GM19438 (cell line): Measurements from ENCODE around the gene STIL.

Experiments
- ATAC-seq: cut with Tn5 transposase; IDR thresholded peaks from one replicate; pipeline ENCODE4 v1.9.1; 2021; ENCODE audit warnings: low read depth; ENCODE audit not compliant: unreplicated experiment

STIL gene

DNA sequence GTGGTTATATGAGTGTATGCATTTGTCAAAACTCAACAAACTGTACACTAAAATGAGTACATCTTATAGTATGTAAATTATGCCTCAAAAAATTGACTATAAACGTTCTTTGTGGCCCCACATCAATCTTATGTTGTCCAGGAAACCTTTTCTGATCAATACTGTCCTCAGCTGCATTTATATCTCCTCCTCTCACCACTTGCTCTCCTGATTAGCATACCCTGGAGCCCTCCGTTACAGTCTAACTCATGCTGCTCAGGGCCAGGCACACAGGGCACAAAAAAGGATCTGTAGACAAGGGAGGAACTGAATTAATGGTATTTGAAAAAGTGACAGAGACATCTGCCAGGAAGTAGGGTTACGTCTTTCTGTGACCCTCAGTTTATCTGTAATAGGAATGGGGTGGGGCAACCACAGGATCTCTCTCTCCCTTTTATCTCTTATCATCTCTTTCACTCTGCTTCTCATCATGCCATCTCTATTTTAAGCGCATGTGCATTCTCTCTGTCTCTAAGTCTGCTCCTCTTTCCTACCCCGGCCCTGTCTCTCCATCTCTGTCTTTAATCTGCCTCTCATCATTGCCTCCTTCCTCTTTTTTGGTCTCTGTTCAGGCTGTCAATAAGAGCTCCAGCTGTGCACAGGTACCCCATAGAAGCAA, 74.9 kb downstream of the STIL start:
- no peak for ATAC-seq

DNA sequence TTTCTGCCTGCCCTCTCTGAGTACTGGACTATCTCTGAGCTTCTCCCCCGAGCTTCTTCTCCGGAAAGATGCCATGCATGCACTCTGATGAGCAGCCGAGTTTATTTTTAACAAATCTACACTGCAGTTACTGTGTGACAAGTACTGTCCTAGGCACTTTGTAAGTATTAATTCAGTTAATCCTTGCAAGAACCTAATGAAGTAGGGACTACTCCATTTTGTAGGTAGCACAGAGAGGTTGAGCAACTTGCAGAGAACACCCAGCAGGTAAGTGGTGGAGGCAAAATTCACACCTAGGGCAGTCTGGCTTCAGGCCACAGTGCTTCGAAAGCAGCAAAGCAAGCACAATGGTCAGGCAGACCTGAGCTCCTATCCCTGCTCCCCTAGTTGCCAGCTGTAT, 78.1 kb downstream of the STIL start:
- no peak for ATAC-seq

DNA sequence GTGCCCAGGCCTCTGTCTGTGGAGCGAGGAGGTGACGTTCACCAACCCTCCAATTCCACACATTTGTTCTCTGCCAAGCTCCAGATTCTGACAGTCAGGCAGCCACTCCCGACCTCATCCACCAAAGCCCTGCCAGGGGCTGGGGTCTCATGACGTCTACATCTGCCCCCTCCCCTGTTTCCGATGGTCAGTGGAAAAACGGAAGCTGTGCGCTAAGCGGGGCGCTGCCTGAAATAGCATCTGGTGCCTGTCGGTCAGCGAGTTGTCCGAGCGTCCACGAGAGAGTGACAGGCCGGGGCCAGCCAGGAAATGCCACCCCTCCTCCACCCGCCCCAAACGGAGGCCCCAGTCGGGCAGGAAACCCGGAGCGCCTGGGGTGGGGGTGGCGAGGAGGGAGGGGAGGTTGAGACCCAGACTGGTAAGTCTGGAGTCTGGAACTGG, 78.7 kb downstream of the STIL start:
- no peak for ATAC-seq

DNA sequence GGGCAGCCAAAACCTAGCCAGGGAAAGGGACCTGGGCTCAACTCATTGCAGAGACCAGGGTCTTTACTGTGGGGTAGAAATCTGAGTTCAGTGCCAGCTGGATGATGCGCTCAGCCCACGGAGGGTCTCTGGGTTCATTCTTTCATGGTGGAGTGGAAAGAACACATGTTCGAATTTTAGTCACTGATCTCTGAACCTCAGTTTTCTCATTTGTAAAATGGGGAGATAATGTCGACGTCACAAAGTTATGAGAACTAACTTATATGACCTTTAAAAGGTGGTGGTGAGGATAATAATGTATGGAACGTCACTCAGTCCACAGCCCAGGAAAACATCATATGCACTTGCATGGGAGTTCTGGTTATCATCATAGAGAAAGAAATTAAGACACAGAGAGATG, 80.8 kb downstream of the STIL start:
- ATAC-seq, result no peak

DNA sequence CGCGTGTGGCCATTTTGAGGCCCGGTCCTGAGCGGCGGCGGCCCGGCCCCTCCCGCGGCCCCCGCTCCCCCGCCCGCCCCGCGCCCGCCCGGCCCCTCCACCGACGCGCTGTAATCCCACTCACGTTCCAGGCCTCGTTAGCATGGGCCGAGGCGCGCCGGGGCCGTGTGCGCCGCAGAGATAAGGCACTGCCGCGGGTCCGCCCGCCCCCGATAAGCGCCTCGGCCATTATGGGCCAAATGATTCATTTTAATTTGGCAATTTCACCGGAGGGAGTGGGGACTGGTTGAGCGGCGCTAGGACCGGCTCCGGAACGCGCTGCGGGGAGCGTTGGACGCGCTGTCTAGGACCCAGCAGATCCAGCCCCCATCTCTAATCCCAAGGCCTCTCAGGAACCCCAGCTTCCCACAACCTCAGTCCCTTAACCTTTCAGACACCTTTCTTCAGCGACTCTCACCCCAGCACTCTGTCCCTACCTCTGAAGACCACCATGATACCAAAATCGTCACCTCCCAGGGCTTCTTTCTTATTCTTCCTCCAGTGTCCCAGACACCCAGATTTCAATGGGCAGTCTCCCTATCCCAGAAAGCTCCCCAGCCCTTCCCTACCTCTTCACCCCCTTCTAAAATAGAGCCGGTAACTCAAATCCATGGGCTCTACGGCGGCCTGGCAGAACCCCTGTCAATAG, 81.6 kb downstream of the STIL start, which contains the start of gene TAL1:
TAL1 (minus strand) TSS at position 39 of the 688 bp plus-strand sequence. CDS start 6,337 bp downstream, outside the sequence.
- no peak for ATAC-seq

DNA sequence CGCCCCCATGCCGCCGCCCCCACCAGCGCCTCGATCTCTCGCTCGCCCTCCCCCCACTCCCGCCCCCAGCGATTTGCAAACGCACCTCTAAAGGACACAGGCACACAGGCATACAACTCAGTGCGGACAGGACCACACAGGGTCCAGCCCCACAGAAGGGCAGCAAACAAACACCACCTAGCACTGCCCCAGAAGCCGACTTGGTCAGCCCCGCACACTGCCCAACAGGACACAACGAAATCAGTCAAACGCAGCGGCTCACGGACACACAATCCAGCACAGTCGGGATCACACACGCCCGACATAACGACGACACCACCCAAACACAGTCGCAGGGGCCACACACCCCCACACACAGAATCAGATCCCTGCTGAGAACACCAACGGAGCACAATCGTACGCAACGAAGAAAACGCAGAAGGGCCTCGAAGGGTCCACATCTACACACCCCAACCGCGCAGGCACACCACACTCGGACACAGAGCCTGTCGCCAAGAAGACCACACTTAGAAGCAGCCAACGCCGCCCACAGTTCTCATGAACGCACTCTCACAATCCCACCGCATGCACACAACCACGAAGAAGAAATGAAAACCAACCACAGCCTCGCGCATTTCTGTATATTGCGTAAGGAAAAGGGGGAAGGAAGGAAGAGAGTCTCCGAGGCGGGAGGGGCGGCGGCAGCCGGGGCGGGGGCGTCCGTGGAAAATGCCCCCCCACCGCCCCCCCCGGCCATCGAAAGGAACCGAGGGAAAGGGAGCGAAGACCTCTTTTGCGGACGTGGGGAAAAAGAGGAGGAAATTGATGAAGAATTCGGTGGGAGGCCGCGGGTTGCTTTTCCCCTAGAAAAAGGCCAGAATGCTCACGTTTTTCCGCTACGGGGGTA, 82.4 kb downstream of the STIL start:
- ATAC-seq, result no peak

DNA sequence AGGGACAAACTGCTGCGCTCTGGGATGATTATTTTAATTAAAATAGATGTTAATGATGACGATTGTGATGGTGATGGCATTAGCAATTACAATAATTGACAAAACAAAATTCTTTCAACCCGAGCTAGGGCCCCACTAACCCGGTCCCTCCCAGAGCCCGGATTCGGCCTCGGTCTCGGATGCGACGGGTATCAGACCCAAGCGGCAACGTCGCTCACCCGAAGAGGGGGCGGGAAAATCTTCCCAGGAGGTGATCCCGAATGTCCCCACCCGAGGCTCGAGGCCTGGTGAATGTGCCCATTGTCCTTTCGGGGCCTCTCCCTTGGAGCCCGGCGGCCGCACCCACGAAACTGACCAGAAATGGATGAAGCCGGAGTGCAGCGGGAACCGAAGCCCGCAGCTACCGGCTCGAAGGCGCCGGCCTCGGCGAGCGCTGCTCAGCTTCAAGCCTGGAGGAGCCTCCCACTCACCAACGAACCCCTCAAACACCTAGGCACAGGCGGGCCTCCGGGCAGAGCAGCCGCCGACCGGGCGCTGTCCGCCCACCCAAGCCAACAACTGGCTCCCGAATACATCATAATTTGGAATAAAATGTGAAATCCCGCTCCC, 83.2 kb downstream of the STIL start:
- ATAC-seq, result no peak

DNA sequence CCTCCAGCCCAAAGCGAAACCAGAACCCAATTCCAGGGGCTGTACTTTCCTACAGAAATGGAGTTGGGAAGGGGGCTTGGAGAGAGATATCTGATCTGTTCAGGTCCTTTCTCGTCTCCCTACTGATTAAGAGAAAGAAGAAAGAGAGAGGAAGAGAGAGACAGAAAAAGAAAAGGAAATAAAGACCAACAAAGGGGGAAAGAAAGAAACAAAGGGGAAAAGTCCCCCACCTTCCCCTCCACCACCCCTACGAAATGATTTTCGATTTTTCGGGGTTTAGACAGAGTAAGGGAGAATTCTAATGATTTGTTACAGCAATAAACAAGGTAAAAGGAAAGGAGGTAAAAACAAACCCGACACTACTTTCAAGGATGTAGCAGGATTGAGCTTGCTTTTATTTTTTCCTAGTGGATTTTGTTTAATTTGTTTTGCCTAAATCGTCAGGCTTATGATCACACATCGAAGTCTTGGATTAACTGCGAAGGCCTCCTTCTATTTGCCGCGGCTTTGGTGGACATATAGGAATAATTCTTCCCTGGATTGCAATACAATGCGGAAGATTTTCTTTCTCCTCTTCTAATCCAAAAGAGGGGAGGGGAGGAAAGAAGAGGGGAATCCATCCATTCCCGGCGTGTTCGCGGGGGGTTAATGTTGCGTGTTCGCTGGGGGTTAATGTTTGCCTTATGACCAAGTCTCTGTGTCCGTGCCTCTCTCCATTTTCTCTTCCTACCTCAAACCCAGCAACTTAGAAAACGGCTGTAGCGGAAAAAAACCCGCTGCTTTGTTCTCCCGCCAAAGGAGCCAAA, 83.9 kb downstream of the STIL start:
- ATAC-seq, result no peak

DNA sequence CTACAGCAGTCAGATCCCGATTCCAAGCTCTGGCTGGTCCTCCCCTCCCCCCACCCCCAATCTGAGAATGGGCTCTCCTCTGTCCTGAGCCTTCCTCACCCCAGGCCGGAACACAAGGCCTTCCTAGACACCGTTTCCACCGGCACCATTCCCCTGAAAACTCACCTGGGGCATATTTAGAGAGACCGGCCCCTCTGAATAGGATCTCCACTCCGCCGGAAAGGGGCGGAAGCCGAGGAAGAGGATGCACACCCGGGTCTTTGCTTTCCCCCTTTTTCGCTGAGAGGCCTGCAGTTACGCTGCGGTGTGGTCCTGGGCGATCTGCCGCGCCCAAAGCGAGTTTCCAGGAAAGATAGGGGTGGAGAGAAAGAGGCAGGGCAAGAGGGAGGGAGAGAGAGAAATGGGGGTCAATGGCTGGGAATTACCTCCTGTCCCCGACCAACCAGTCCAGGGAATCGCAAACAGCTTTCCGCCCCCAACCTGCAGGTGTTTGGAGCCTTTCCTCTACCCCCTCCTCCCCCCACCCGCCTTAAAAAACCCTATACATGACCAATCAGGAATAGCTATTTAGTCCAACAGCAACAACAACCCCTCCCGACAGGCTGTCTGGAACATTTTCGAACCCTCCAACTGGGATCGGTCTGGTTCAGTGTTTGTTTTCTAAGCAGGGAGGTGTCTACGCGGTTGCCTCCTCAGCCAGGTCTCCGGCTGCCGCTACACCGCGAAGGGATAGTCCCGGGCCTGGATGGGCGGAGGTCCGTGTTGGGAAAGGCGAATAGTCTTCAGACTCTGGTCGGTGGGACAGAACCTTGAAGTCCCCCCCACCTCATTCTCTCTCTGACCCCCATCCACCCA, 84.7 kb downstream of the STIL start:
- ATAC-seq, result no peak

DNA sequence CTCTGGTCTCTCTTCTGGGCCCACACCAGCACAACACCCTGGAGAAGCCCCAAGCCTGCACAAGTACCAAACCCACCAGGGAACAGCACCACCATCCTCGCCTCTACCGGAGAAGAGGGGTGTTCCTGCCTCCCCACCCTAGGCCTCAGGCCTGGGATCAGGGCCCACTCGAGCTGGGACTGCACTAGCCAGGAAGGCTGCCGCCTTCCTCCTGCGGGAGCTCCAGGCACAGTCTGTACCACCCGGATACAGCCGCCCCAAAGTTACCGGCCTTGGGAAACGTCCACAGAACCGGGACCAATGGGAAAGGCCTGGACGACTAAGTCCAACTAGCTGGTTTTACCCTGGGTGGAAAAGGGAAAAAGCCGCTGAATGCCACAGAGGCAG, 85.3 kb downstream of the STIL start:
- no peak for ATAC-seq

DNA sequence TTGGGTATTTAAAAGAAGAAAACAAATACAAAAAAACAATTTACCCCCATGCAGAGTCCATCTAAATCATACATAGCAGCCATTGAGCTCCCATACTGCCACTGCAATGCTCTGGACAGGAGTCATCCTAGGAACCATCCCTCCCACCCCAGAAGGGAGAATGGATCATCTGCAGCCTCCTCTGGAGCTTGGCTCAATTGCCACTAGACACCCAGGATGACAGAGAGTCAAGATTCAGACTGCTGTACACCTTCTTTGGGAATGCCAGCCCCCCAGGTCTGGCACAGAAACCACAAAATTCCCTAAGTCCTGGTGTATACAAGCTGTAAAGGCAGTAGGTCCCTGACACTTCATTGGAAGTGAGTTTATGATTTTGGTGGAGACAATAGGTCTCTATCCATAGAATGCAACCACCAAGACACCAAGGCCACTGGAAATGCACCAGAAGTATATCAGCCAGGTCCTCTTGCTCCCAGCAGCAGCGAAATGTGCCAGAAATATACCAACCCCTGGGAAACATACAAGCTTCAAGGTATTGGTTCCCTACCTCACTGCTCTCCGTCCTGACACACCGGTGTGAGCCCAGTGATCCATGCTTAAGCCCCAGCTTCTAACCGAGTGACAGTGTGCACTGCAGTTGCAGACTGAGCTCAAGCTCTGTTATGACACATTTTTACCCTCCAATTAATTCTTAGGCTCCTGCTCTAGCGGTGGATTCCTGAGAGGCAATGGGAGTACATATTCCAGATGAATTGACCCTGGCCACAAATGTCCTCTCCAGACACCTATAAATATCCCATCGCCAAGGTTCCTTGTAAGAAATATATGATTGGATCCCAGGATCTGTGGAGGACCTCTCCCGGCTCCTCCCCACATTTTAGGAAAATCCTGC, 86.4 kb downstream of the STIL start:
- no peak for ATAC-seq

DNA sequence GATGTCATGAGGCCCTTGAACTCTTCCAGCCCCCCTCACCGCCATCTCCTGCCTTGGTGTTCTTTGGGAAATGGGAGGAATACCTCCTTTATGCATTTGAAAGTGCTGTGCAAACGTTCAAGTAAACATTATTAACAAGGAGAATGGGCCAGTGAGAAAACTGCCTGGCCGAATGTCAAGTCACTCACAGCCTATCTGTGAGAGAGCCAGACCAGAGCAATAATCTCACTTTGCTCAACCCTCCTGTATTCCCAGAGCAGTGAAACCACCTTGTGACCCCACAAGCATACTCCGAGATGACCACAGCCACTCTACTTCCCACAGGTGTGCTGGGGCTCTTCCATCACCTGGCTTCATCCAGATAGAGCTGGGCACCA, 87.1 kb downstream of the STIL start:
- no peak for ATAC-seq

DNA sequence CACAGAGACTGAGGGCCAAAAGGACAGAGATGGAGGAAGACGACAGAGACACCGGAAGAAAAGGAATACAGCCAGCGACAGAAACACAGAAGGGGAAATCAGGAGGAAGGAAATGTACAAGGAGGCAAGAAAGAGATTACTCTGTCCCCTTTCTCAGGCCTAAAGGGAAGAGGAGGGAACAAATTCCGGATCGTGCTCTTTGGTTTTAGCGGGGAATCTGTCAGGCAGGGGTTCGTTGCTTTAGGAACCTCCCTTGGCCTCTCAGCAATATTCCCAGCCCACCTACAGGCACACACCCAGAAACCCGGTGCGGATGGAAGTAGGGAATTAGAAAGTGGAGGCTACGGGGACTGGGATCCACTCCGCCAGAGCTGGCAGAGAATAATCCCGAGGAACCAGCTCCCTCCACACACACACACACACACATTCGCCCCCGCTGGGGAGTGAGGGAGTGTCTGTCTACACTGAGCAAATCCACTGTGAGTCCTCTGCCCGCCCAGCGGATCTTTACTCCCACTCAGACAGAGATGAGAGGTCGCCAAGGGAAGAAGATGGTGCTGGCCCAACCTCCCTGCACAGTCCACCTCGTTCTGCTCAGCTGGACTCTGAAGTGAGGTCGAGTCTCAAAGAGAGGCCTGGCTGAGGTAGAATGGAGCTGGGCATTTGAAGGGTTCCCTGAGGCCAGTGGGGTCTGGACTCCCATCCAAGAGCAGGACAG, 87.7 kb downstream of the STIL start:
- no peak for ATAC-seq

DNA sequence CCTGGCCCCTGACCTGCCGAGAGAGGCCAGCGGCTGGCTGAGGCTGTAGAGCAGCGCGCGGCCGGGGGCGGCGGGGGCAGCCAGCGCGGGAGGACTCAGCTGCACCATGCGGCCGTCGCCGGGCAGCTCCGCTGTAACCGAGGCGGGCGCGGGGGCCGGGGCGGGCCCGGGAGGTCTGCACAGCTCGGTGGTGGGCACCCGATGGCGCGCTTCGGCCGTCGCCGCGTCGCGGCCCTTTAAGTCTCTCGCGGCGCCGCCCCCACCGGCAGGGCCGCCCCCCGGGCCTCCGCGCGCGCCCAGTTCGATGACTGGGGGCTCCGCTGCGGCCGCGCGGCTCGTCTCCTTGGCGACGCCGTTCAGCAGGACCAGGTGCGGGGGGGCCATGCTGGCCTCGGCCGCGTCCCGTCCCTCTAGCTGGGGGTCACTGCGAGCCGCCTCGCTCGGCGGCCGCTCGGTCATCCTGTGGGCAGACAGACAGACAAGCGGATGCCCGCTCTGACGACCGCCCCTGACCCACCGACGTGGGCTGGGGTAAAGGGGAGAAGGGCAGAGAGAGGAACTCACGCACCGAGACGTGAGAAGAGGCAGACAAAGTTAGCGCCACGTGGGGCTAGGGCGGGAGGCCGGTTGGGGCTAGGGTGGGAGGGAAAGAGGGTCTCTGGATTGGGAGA, 88.4 kb downstream of the STIL start:
- ATAC-seq, result no peak

DNA sequence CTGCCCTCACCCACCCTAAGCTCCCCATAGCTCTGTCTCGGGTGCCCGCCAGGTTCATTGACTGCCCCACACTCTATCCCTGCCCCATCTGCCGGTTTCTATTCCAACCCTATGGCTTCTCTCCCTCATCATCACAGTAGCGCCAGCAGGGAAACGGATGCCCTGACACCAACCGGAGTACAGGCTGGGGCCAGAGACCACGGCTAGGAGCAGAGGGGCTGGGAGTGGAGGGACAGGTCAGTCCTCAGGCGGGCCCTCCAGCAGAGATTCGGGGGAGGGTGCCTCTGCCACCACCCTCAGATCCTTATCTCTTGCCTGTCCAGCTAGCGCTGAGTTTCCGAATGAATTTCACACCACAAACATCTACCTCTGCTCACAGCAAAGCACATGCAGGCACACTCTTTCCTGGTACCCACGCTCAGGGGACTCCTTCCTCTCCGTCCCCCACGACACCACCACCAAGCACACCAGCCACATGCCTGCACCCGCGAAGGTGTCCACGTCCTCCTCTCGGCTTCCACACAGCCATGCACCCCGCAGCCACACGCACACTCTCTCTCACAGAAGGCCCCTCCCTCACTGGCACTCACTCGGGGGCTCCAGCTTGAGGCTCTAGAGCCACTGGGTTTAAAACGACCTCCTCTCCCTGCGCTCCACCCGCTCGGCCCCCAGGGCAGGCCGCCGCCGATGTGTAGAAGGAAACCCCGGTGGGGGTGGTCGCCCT, 89.1 kb downstream of the STIL start:
- ATAC-seq, result no peak

DNA sequence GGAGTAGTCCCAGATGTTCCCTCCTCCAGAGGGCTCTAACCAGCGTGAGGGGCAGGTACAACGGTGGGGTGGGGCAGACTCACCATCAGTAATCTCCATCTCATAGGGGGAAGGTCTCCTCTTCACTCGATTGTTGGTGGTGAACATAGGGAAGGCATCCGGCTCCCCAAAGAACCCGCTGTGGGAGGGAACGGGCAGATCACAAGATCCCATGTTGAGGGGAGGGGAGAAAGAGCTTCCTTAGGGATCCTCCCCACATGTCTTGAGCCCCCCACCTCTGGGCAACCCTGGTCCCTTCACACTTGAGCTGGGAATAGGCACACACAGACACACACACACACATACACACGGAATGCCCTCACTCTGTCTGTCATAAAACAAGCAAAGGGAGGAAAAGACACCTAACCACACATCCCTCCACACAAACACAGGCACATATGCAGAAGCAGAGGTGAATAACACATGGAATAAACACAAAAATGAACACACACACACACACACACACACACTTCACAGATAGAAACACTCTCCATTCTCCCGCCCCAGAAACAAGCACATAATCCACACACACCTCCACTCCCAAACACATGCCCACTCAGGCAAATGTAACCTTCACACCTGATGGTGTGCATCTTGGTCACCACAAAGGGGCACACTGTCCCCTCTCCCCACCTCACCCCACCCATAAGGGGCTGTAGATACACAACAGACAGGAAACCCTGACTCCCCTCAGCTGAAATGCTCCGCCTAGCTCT, 89.8 kb downstream of the STIL start:
- no peak for ATAC-seq
